Ascending aorta (tissue), 2 donors: ENCODE measurements around the gene GRIFIN. TPM values are rescaled to one million over a fixed set of nuclear protein-coding genes. Genes with fewer than 3 reads are reported as not detected.
A peak's percentile ranks its signal among the peaks of the same experiment; 100 is the strongest.

Experiments
- DNase-seq, 2 donors: peaks; one replicate each; pipeline ENCODE4 v3.0.0-alpha.2; 2019; ENCODE audit warnings: low spot score in 2 of 2
- H3K27ac ChIP-seq, 2 donors: fragments of 200-600 bp; sonication (generic); one replicate each; pipeline ENCODE4 v1.5.1; 2016 to 2017; ENCODE audit warnings: mild to moderate bottlenecking in 1 of 2
- H3K27me3 ChIP-seq: fragments of 200-600 bp; sonication (generic); one replicate; pipeline ENCODE4 v1.5.1; 2017
- H3K36me3 ChIP-seq, 2 donors: fragments of 200-600 bp; sonication (generic); one replicate each; pipeline ENCODE4 v1.5.1; 2016
- H3K4me1 ChIP-seq, 2 donors: fragments of 200-600 bp; sonication (generic); one replicate each; pipeline ENCODE4 v1.5.1; 2016 to 2017; ENCODE audit warnings: mild to moderate bottlenecking in 1 of 2
- H3K4me3 ChIP-seq, 2 donors: fragments of 200-600 bp; sonication (generic); one replicate each; pipeline ENCODE4 v1.5.1; 2016 to 2017; ENCODE audit warnings: mild to moderate bottlenecking in 1 of 2
- H3K9me3 ChIP-seq, 2 donors: fragments of 200-600 bp; sonication (generic); one replicate each; pipeline ENCODE4 v1.5.1; 2016
- CTCF ChIP-seq, 3 experiments: fragments of 200-600 bp in 2 of 3; fragments of 450-650 bp in 1 of 3; sonication (generic) in 2 of 3; IDR thresholded peaks; one replicate each; pipeline ENCODE4 v1.5.1; 2016 to 2019; ENCODE audit warnings: antibody characterized with exemption in 3 of 3, mild to moderate bottlenecking in 1 of 3, moderate library complexity in 1 of 3
- intact Hi-C: fragments of 100-400 bp; cut with DNase I; formaldehyde crosslinking; loops from one replicate; pipeline ENCODE4 v1.15.1; 2023
- total RNA-seq: library from RNA; depleted of rRNA; stranded (reverse); fragments of >200 nt; gene quantifications from one replicate; pipeline ENCODE4 v1.1.0, GENCODE V29; 2016

Gene GRIFIN
- total RNA-seq, 1 donor from 2014 or later = not detected

GRCh38 chr7:2494191-2495130 is 18.3 kb upstream of the GRIFIN start:
- TF ChIP-seq CTCF (IDR thresholded peaks at IDR 0.05) = no peak
- peaks cover 0 to 6% of the 10 kb centered on the region in 2 donors for H3K4me1 ChIP-seq
- no peaks in the 10 kb centered on the region for H3K36me3 ChIP-seq
- no peak overlapping the region for H3K27ac ChIP-seq
- intact Hi-C loops = no loop called here
- H3K9me3 ChIP-seq = no peaks in the 10 kb centered on the region
- no peaks in the 10 kb centered on the region for H3K27me3 ChIP-seq
- H3K4me3 ChIP-seq = no peak overlapping the region
- no peak for DNase-seq

GRCh38 chr7:2493205-2494164 is 17.3 kb upstream of the GRIFIN start:
- TF ChIP-seq CTCF (IDR thresholded peaks at IDR 0.05) = no peak
- H3K9me3 ChIP-seq = no peaks in the 10 kb centered on the region
- H3K4me1 ChIP-seq = peaks cover 4 to 10% of the 10 kb centered on the region in 2 donors
- no peaks in the 10 kb centered on the region for H3K27me3 ChIP-seq
- H3K27ac ChIP-seq = no peak overlapping the region
- no peak for DNase-seq
- no peaks in the 10 kb centered on the region for H3K36me3 ChIP-seq
- intact Hi-C loops = no loop called here
- no peak overlapping the region for H3K4me3 ChIP-seq

GRCh38 chr7:2492038-2492437 is 15.8 kb upstream of the GRIFIN start:
- H3K36me3 ChIP-seq = no peaks in the 10 kb centered on the region
- H3K27me3 ChIP-seq = no peaks in the 10 kb centered on the region
- no peak for TF ChIP-seq CTCF (IDR thresholded peaks at IDR 0.05)
- peaks cover 15 to 25% of the 10 kb centered on the region in 2 donors for H3K4me1 ChIP-seq
- intact Hi-C loops = no loop called here
- no peaks in the 10 kb centered on the region for H3K9me3 ChIP-seq
- DNase-seq = no peak
- no peak overlapping the region for H3K27ac ChIP-seq
- H3K4me3 ChIP-seq = no peak overlapping the region

GRCh38 chr7:2490181-2490651 is 14.0 kb upstream of the GRIFIN start:
- H3K4me3 ChIP-seq = no peak overlapping the region
- H3K9me3 ChIP-seq = no peaks in the 10 kb centered on the region
- peak overlapping the region; percentile 43 to 53 for H3K27ac ChIP-seq
- H3K27me3 ChIP-seq = no peaks in the 10 kb centered on the region
- intact Hi-C loops = no loop called here
- no peak for DNase-seq
- no peaks in the 10 kb centered on the region for H3K36me3 ChIP-seq
- H3K4me1 ChIP-seq = peaks cover 15 to 27% of the 10 kb centered on the region in 2 donors
- TF ChIP-seq CTCF (IDR thresholded peaks at IDR 0.05) = no peak

- Histone ChIP-seq H3K36me3 (no peaks in the 10 kb centered on the region), H3K4me1 (peaks cover 15 to 27% of the 10 kb centered on the region in 2 donors), H3K27ac (peak overlapping the region; percentile 46 to 78), H3K4me3 (no peak overlapping the region), H3K9me3 (no peaks in the 10 kb centered on the region), H3K27me3 (no peaks in the 10 kb centered on the region)
- intact Hi-C loops = loop anchor here (2.0 to 10.0 kb wide), 3 partner anchors 30 to 156 kb away; partner anchors contain the start of genes BRAT1, IQCE and LFNG
- no peak for TF ChIP-seq CTCF (IDR thresholded peaks at IDR 0.05)
- DNase-seq = no peak
Measured at GRCh38 chr7:2488681-2489080, 12.5 kb upstream of the GRIFIN start.
